ENCODE measurements around the gene DENND11. TPM values are rescaled to one million over a fixed set of nuclear protein-coding genes. Genes with fewer than 3 reads are reported as not detected.
A peak's percentile ranks its signal among the peaks of the same experiment; 100 is the strongest.

Gene DENND11
- total RNA-seq, 4 donors from 2014 or later: 34.1 to 57.5 (median 45.3) TPM

DNA sequence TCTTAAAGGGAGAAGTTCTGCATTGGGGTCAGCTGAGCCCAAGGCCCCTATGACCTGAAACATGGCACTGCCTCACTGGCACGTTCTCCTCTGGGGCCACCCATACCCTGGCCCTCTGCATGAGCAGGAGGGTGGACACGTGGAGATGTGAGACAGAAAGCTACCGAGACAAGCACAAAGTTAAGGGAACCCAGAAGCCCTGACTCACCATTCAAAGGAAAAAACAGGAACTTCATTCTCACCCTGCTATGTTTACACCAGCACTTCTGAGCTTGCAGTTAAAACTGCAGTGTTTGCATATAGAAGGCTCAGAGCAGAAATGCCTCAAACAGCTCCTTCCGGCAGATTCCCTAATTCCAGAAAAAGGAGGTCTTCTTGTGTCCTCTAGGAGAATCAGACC is 41.7 kb downstream of the DENND11 start:
- 90 to 92% methylated on average over 4 of the region's 4 CpGs for WGBS, 2 donors
- DNase-seq: no peak
- intact Hi-C loops (cut with DNase I): no loop called here
- peaks cover 7 to 12% of the 10 kb centered on the region in 2 donors for H3K36me3 ChIP-seq
- peak overlapping the region in 1 of 3 donors; percentile 14 for H3K27ac ChIP-seq
- TF ChIP-seq, protein P1, sequence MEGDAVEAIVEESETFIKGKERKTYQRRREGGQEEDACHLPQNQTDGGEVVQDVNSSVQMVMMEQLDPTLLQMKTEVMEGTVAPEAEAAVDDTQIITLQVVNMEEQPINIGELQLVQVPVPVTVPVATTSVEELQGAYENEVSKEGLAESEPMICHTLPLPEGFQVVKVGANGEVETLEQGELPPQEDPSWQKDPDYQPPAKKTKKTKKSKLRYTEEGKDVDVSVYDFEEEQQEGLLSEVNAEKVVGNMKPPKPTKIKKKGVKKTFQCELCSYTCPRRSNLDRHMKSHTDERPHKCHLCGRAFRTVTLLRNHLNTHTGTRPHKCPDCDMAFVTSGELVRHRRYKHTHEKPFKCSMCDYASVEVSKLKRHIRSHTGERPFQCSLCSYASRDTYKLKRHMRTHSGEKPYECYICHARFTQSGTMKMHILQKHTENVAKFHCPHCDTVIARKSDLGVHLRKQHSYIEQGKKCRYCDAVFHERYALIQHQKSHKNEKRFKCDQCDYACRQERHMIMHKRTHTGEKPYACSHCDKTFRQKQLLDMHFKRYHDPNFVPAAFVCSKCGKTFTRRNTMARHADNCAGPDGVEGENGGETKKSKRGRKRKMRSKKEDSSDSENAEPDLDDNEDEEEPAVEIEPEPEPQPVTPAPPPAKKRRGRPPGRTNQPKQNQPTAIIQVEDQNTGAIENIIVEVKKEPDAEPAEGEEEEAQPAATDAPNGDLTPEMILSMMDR (IDR thresholded peaks at IDR 0.05): no peak
- no peak for TF ChIP-seq POLR2A (IDR thresholded peaks at IDR 0.05)
- H3K9me3 ChIP-seq: no peaks in the 10 kb centered on the region
- H3K4me1 ChIP-seq: peaks cover 23 to 40% of the 10 kb centered on the region in 2 donors
- H3K27me3 ChIP-seq: no peaks in the 10 kb centered on the region
- no peak overlapping the region for H3K4me3 ChIP-seq (replicated peaks in 1 of 3)

GRCh38 chr7:141659501-141659900 is 42.5 kb downstream of the DENND11 start:
- no peak for TF ChIP-seq POLR2A (IDR thresholded peaks at IDR 0.05)
- TF ChIP-seq, protein P1 (IDR thresholded peaks at IDR 0.05): no peak
- Histone ChIP-seq H3K4me3 (replicated peaks in 1 of 3) (no peak overlapping the region), H3K4me1 (peaks cover 22 to 32% of the 10 kb centered on the region in 2 donors), H3K27ac (peak overlapping the region in 1 of 3 donors; percentile 14), H3K27me3 (no peaks in the 10 kb centered on the region), H3K9me3 (no peaks in the 10 kb centered on the region), H3K36me3 (peaks cover 4 to 7% of the 10 kb centered on the region in 2 donors)
- no peak for DNase-seq
- 89 to 96% methylated on average over 6 of the region's 6 CpGs for WGBS, 2 donors
- intact Hi-C loops (cut with DNase I): loop anchor here (10.0 kb wide), 1 partner anchor 75 kb away; the partner anchor contains the start of gene SSBP1

- Histone ChIP-seq H3K27ac (no peak overlapping the region), H3K4me1 (peaks cover 8 to 9% of the 10 kb centered on the region in 2 donors), H3K9me3 (no peaks in the 10 kb centered on the region), H3K27me3 (no peaks in the 10 kb centered on the region), H3K36me3 (no peaks in the 10 kb centered on the region), H3K4me3 (replicated peaks in 1 of 3) (no peak overlapping the region)
- no peak for TF ChIP-seq POLR2A (IDR thresholded peaks at IDR 0.05)
- TF ChIP-seq, protein P1 (IDR thresholded peaks at IDR 0.05): peak; percentile 33 to 96 (median 76)
- intact Hi-C loops (cut with DNase I): loop anchor here (10.0 kb wide), 1 partner anchor 80 kb away; the partner anchor contains the start of gene SSBP1
- peak; percentile 77 to 78 for DNase-seq
- WGBS, 2 donors: 39 to 40% methylated on average over 3 of the region's 3 CpGs
Observed at GRCh38 chr7:141654551-141654950, 47.4 kb downstream of the DENND11 start.

DNA sequence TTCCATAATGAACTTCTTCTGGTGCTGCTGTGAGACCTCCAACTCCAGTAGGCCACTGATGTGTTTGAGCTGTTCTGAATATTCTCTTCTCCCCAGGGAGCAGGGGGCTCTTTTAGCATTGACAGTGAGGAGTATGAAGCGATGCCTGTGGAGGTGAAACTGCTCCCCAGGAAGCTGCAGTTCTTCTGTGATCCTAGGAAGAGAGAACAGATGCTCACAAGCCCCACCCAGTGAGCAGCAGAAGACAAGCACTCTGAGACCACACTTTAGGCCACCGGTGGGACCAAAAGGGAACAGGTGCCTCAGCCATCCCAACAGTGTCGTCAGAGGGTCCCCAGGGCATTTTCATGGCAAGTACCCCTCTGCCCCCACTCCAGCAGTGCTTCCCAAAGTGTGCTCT is 49.3 kb downstream of the DENND11 start:
- no peaks in the 10 kb centered on the region for H3K9me3 ChIP-seq
- no peaks in the 10 kb centered on the region for H3K36me3 ChIP-seq
- no peaks in the 10 kb centered on the region for H3K27me3 ChIP-seq
- H3K4me3 ChIP-seq (replicated peaks in 1 of 3): no peak overlapping the region
- TF ChIP-seq POLR2A (IDR thresholded peaks at IDR 0.05): no peak
- TF ChIP-seq, protein P1 (IDR thresholded peaks at IDR 0.05): no peak
- no peak for DNase-seq
- 61 to 72% methylated on average over 3 of the region's 3 CpGs for WGBS, 2 donors
- H3K27ac ChIP-seq: no peak overlapping the region
- peaks cover 26 to 27% of the 10 kb centered on the region in 2 donors for H3K4me1 ChIP-seq
- intact Hi-C loops (cut with DNase I): loop anchor here (10.0 kb wide), 1 partner anchor 82 kb away; the partner anchor contains the start of gene SSBP1

Small RNA genes within 50 kb of the gene (small RNA-seq; reads per million reads assigned to genes)
- gene RNU1-82P: not detected

Other genes starting within 250 kb of the DENND11 start
- gene AGK, start 150.8 kb downstream of the DENND11 start, total RNA-seq: 10 to 100 TPM; 28.2 to 36.7 (median 32.2) TPM
- under 1 TPM in 1 of 4 donors, not detected in 3; 0.79 TPM for gene WEE2, start 6.2 kb upstream of the DENND11 start, total RNA-seq
- gene SSBP1, start 36.2 kb upstream of the DENND11 start, total RNA-seq: 100 to 1,000 TPM; 112 to 146 (median 129) TPM
- gene TAS2R3, start 61.9 kb upstream of the DENND11 start, total RNA-seq: 10 to 100 TPM in 1 of 4 donors, 1 to 10 TPM in 3; 3.0 to 11.1 (median 4.1) TPM
- gene TAS2R4, start 74.5 kb upstream of the DENND11 start, total RNA-seq: 1 to 10 TPM; 1.8 to 6.3 (median 4.3) TPM
- gene TAS2R5, start 88.1 kb upstream of the DENND11 start, total RNA-seq: 1 to 10 TPM; 2.3 to 3.8 (median 3.1) TPM
- not detected for gene PRSS37, start 139.3 kb upstream of the DENND11 start, total RNA-seq
- not detected for gene OR9A4, start 214.2 kb upstream of the DENND11 start, total RNA-seq
- gene CLEC5A, start 244.8 kb upstream of the DENND11 start, total RNA-seq: 1 to 10 TPM in 2 of 4 donors, under 1 TPM in 2; 0.33 to 3.2 (median 0.95) TPM